GM12892 (cell line): ENCODE data around the gene MAPK12.

Source experiments
- POLR2A ChIP-seq: IDR thresholded peaks from 2 replicates; pipeline ENCODE4 v1.6.1; 2011; ENCODE audit warnings: low read depth, low read length, control low read depth
- POLR2AphosphoS5 ChIP-seq: IDR thresholded peaks from 2 replicates; pipeline ENCODE4 v1.6.1; 2011; ENCODE audit warnings: low read depth, low read length, control low read depth
- TAF1 ChIP-seq: IDR thresholded peaks from 2 replicates; pipeline ENCODE4 v1.6.1; 2011; ENCODE audit warnings: low read depth, mild to moderate bottlenecking, control low read depth, low read length, borderline replicate concordance

DNA sequence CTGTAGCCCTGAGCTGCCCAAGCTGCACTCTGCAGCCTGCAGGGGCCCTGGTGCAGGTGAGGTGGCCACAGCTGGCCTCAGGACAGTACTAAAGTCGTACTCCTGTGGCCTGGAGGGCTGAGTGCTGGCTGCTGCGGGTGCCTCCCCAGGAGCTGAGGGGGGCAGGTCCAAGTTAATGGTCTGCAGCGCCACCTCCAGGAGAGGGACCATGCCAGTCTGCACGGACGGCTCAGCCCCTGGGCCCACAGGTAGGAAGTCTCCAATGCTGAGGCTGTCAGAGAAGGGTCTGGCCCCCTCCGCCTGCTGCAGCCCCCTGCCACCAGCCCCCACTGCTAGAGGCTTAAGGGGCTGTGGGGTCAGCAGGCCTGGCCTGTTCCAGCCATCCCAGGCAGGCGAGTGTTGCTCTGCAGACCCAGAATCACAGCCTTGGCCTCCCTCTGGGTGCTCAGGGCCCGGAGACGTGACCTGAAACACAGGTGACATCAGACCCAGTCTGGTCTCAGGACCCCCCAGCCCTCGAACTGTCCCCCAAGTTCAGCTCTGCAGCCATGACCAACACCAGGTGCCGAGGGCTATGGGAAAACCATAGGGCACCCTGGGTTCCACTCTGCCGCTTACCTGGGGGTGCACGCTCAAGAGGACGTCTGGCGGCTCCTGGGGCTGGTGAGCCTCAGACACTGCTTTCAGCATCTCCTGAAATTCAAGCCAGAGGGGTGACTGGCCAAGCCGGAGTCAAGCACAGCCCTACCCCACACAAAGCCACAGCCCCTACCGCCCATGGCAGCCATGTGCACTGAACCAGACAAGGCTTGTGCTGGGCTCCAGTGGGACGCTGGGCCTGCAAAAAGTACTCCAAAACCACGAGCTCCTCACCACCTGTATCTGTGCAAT, 39.8 kb downstream of the MAPK12 start:
- TF ChIP-seq POLR2A (no peak), POLR2AphosphoS5 (no peak), TAF1 (no peak)
